Kidney tubule cell (primary cell): ENCODE results near the gene YWHAG.
"Not testable (repeated sequence)": the region's sequence is repeated elsewhere in the genome, so short reads cannot be mapped to it uniquely, and the experiment has no call there.

Experiments
- DNase-seq: peaks from one replicate; pipeline ENCODE4 v3.0.0-alpha.2; 2018; ENCODE audit warnings: low spot score

The YWHAG gene

DNA sequence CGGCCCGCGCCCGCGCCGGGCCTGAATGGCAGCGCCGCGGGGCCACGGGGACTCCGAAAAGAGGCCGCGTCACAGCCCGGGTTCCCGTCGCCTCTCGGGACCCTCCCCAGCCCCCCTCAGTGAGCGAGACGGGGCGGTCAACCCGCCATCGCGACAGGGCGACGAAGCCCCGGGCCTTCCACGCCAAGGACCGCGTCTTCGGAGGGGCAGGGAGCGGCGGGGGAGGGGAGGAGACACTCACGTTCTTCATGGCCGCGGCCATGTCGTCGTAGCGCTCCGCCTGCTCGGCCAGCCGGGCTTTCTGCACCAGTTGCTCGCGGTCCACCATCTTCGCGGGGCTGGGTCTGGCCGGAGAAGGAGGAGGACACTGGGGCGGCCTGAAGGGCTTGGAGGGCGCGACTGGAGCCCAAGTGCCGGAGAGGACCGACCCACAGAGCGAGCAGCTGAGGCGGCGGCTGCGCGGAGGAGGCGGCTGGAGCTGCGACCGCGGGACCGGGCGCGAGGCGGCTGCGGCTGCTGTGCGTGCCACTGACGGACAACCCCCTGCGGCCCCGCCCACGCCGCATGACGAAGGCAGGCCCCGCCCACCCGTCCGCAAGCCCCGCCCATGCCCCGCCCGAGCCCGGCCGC is at the start of gene YWHAG:
Gene YWHAG, minus strand, starts transcription at position 511 of the 630 bp plus-strand sequence. Its CDS starts 183 bp downstream, at position 328.
- DNase-seq = peak; percentile 91

DNA sequence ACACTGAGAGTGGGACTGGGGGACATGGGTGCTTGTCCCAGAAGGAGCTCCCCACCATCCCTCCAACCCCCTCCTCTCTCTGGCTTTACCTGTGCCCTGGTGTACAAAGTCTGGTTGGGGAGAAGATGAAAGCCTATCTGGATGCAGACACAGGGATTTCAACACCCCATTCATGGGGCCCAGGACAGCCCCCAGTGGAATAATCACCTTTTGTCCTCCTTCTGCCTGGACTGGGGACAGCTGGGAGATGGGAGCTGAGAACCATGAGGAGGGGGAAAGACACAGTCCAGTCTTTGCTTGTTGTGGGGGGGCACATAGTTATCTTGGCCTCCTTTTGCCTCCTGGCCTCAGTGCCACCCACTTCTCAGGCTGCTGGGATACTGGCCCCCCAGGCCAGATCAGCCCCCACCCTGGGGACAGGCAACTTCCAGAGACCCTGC is 49.4 kb upstream of the YWHAG start:
- no peak for DNase-seq

DNA sequence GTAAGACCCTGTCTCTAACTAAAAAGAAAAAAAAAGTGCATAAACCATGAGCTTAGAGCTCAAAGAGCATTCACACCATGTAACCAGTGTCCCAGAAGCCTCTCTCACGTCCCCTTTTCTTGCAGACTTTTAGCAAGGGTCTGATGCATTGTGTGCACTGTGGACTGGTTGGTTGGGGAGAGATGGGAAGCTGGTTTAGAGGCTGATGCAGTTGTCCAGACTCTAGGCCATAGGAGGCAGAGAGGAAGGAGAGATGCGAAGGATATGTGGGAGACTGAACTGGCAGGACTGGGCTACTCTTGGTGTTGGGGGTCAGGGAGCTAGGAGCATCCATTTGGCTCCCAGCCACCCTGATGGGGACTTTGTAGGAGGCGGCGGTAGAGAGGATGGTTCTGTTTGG is 48.9 kb upstream of the YWHAG start:
- DNase-seq = no peak

DNA sequence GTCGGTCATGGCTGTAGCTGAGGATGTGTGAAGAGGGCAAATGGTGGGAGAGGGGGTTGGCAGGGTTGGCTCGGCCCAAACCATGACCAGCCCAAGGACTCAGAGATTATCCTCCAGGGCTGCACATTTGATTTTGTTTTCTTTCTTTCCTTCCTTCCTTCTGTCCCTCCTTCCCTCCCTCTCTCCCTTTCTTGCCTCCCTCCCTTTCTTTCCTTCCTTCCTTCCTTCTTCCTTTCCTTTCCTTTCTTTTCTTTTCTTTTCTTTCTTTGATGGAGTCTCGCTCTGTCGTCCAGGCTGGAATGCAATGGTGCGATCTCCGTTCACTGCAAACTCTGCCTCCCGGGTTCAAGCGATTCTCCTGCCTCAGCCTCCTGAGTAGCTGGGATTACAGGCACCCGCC is 46.9 kb upstream of the YWHAG start:
- no peak for DNase-seq

DNA sequence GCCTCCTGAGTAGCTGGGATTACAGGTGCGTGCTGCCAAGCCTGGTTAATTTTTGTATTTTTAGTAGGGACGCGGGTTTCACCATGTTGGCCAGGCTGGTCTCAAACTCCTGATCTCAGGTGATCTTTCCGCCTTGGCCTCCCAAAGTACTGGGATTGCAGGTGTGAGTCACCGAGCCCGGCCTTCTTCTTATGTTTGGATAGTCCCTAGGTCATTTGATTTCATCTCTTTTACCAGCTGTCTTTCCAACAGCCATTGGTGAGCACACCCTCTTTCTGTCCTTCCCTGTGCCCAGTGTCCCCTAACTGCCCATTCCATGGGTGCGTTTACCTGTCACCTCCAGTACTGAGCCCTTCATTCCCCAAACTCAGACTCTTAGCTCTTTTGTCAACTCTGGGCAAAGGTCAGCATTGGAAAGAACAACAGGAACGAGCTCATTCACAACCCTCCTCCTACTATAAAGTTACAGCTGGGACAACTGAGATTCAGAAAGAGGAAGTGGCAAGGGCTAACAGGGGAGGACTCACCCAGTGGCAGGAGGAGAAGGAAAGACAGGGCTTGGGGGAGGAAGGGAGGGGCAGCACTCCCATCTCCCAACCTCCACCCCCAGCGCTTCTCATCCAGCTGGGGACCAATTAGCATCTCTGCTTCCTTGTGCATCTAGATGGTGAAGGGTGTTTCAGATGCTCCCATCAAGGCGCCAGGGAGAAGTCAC is 45.1 kb upstream of the YWHAG start:
- no peak for DNase-seq

DNA sequence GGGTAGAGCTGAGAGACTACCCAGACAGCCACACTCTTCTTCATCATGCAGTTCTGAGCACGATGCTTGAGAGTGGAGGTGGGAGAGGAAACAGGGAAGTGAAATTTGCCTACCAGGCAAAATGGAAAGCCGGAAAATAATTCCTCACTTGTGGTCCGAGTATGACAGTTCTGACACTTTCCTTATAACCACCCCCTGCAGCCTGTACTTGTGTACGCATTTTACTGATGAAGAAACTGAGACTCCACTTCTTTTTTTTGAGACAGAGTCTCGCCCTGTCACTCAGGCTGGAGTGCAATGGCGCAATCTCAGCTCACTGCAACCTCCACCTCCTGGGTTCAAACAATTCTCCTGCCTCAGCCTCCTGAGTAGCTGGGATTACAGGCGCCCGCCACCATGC is 44.3 kb upstream of the YWHAG start:
- DNase-seq = not testable (repeated sequence)

DNA sequence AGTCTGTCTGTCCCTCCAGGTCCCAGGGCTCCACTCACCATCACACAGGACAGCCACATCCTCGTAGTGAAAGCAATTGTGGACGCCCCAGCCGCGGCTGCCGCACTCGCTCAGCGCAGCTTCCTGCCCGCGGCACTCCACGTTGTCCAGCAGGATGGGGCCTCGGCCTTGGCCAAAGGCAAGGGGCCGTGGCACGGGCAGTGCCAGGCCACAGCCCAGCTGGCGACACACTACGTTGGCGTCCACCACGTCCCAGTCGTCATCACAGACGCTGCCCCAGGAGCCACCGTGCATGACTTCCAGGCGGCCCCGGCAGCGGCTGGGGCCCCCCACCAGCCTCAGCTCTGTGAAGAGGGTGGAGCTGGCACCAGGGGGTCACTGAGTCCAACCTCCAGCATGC is 41.5 kb upstream of the YWHAG start:
- no peak for DNase-seq

DNA sequence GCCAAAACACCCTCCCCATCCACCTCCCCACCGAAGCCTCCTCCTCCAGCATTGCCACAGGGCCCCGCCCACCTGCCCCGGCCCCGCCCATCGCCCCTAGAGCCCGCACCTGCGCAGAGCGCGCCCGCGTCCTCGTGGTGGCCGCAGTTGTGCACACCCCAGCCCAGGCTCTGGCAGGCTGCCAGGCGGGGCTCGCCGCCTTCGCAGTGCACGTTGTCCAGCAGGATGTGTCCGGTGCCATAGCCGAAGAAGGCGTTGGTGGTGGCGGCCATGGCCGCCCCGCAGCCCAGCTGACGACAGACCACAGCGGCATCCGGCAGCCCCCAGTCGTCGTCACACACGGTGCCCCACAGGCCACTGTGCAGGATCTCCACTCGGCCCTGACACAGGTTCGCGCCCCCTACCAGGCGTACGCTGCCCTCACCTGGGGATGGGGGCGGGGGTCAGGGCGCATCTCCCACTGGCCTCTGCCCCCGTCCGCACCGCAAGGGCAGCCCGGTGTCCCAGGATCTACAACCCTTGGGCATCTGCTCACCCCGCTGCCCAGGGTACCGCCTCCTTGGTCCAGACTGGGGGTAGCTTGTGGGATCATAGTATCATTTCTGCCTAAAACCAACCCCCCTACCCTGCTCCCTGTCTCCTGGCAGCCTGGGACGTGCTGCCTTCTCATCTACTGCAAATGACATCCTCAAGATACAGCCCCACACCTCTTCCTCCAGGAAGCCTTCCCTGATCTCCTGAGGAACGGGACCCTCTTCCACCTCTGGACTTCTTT is 38.8 kb upstream of the YWHAG start:
- DNase-seq = peak; percentile 83

DNA sequence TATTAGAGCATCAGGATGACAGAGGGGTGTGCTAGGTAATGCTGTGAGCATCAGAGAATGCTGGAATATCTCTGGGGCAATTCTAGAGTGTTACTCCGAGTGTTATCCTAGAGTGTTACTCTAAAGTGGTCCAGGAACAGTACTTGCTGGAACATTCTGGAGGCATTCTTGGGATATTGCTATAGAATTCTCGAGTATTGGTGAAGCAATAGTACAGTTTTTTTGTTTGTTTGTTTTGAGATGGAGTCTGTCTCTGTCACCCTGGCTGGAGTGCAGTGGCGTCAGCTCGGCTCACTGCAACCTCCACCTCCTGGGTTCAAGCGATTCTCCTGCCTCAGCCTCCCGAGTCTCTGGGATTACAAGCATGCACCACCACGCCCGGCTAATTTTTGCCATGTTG is 38.1 kb upstream of the YWHAG start:
- DNase-seq = no peak

DNA sequence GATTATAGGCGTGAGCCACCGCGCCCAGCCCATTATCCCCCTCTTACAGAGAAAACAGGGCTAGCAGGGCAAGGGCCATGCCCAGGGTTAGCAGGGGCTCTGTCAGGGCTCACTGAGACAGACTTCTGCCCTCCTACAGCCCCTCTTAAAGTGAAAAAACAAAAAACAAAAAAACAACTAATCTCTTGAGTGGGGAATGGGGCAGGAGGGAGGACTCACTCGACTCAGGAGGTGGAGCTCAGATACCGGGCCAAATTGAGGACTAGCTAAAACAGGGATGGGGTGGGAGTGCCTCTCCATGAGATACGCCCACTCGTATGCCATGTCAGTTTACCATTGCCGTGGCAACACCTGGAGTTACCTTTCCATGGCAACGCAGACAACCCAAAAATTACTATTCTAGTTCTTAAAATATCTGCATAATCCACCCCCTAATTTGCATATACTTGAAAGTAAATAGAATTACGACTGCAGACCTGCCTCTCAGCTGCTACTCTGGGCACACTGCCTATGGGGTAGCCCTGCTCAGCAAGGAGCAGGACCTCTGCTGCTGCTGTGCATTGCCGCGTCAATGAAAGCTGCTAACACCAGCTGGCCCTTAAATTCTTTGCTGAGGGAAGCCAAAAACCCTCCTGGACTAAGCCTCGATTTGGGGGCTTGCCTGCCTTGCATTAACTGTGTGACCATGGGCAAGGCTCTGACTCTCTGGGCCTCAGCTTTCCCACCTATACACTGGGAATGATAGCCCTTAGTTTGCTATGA is 37.4 kb upstream of the YWHAG start:
- DNase-seq = no peak

DNA sequence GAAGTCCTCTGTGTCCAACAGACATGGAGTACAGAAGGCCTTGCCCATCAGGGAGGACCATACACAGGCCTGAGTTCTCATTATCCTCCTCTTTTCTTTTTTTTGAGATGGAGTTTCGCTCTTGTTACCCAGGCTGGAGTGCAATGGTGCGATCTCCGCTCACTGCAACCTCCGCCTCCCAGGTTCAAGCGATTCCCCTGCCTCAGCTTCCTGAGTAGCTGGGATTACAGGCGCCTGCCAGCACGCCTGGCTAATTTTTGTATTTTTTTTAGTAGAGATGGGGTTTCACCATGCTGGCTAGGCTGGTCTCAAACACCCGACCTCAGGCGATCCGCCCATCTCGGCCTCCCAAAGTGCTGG is 36.8 kb upstream of the YWHAG start:
- DNase-seq = not testable (repeated sequence)

DNA sequence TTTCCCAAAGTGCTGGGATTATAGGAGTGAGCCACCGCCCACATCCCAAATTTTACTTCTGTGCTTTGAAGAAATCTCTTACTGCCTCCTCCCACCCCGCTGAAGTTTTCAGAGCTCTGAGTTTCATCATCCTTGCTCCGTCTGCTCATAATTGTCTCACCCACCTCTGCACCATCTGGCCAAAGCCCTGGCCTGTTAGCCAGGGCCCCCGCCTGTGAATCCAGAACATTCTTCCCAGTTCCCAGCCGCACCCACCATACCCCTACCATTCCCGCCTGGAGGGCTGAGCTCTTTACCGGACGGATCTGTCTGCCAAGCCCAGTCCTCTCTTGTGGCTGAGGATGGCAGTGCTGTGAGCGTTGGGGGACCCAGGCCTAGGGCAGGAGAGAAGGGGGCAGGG is 36.2 kb upstream of the YWHAG start:
- no peak for DNase-seq

DNA sequence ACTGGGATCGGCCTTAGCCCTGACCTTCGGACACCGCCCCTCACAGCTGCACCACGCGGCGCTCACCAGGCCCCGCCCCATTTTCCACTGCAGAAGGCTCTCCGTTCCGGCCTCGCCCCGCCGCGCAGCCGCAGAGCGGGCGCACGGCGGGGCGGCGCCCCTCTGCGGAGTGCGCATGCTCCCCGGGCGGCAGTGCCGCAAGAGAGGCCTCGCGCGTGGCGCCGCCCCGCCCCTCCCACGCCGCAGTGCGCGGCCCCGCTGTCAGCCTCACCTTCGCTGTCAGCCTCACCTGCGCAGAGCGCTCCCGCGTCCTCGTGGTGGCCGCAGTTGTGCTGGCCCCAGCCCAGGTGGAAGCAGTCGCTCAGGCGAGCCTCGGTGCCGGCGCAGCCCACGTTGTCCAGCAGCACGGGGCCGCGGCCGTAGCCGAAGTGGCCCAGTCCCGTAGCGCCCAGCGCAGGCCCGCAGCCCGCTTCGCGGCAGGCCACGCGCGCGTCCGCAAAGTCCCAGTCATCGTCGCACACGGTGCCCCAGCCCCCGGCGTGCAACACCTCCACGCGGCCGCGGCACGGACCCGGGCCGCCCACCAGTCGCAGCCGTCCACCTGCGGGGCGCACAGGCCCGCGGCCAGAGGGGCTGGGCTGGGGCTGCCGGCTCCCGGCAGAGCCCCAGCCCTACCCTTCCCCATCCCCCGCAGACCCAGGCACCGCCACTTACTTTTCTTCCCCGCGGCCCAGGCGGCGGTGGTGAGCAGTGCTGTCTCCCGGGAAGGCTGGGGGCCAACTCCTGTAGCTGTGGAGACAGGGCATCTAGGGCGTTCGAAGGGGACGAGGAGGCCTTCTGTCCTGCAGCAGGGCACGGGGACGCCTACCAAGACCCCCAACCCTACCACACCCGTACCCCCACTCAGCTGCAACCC is 34.6 kb upstream of the YWHAG start:
- DNase-seq = peak; percentile 93

DNA sequence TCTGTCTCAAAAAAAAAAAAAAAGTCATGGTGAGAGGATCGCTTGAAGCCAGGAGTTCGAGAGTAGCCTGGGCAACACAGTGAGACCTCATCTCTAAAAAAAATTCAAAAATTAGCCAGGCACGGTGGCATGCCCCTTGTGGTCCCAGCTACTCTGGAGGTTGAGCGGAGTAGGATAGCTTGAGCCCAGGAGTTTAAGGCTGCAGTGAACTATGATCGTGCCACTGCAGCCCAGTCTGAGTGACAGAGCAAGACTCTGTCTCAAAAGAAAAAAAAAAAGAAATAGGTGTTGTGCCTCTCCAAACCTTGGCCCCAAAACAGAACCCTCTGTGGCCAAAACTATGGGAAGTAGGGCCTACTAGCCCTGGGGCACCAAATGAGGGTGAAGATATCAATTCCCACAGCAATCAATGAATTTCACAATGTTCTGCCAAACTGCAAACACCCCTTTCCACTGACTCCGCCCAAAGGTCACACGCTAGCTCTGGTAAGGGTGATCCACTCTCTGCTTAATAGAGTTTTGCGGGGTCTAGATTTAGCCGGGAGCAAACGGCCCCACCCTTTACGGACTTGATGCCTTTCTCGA is 33.8 kb upstream of the YWHAG start:
- no peak for DNase-seq

DNA sequence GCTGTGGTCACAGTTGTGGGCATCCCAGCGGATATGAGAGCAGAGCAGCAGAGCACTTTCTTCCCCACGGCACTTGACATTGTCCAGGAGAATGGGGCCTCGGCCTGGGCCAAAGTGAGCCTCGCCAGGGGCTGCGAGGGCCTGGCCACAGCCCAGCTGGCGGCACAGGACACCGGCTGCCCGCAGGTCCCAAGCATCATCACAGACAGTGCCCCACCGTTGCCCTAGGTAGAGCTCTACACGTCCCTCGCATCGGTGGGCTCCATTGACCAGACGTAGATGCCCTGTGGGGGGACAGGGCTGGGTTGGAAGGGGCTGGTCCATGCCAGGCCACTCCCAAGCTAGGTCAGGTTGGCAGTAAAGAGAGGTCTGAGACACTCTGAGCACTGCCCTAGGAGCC is 31.3 kb upstream of the YWHAG start:
- DNase-seq = no peak

DNA sequence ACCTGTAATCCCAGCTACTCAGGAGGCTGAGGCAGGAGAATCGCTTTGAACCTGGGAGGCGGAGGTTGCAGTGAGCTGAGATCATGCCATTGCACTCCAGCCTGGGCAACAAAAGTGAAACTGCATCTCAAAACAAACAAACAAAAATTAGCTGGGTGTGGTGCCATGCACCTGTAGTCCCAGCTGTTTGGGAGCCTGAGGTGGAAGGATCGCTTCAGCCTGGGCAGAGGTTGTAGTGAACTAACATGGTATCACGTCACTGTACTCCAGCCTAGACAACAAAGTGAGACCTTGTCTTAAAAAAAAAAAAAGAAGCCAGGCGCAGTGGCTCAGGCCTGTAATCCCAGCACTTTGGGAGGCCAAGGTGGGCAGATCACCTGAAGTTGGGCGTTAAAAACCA is 29.0 kb upstream of the YWHAG start:
- DNase-seq = not testable (repeated sequence)

DNA sequence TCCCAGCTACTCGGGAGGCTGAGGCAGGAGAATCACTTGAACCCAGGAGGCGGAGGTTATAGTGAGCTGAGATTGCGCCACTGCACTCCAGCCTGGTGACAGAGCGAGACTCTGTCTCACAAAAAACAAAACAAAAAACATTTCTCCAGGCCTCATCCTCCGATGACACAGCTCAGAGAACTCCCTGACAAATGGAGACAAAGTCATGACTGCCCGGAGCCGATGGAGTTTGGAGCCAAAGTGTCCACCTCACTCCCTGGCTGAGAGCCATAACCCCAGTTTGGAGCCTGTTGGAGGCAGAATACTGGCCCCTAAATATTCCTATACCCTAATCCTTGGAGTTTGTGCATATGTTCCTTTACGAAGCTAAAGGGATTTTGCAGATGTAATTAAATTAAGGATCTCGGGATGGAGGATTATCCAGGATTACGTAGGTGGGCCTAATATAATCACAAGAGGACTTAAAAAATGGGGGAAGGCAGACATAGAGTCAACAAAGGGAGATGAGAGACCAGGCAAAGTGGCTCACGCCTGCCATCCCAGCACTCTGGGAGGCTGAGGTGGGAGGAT is 28.0 kb upstream of the YWHAG start:
- no peak for DNase-seq

DNA sequence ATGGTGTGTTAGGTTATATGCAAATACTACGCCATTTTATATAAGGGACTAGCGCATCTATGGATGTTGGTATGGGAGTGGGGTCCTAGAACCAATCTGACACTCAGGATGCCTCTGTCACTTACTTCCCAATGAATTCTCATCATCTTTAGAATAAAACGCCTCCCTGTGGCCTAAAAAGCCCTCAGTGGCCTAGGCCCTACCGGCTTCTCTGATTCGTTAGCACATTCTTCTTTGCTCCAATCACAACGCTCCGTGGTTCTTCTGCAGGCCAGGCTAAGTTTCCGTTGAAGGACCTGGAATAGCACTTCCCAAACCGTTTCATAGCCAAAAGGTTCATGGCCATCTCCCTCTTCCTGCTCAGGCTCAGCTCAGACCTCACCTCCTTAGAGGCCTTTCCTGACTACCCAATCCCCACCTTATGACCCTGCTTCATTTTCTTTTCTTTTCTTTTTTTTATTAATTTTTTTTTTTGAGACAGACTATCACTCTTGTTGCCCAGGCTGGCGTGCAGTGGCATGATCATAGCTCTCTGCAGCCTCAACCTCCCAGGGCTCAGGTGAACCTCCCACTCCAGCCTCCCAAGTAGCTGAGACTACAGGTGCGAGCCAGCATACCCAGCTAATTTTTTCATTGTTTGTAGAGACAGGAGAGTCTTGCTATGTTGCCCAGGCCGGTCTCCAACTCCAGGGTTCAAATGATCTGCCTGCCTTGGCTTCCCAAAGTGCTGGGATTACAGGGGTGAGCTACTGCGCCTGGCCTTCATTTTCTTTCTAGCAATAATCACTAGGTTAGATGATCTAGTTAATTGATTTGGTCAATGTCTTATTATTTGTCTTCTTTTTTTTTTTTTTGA is 24.5 kb upstream of the YWHAG start:
- no peak for DNase-seq

DNA sequence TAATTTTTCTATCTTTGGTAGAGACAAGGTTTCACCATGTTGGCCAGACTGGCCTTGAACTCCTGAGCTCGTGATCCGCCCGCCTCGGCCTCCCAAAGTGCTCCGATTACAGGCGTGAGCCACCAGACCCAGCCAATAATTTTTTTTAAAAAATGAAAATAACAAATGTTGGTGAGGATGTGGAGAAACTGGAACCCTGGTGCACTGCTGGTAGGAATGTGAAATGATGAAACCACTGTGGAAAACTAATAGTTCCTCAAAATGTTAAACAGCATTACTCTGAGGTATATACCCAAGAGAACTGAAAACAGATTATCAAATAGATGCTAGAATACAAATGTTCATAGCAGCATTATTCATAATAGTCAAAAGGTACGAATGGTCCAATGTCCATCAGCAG is 23.0 kb upstream of the YWHAG start:
- DNase-seq = no peak

DNA sequence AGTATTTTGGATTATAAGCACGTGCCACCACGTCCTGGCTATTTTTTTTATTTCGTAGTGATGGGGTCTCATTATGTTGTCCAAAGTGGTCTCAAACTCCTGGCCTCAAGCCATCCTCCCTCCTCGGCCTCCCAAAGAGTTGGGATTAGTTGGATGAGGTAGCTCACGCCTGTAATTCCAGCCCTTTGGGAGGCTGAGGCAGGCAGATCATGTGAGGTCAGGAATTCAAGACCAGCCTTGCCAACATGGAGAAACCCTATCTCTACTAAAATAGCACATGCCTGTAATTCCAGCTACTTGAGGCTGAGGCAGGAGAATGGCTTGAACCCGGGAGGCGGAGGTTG is 21.8 kb upstream of the YWHAG start:
- no peak for DNase-seq
